ENCODE measurements around the gene MYCBP. TPM values are rescaled to one million over a fixed set of nuclear protein-coding genes. Genes with fewer than 3 reads are reported as not detected.
"Not testable (repeated sequence)": the region's sequence is repeated elsewhere in the genome, so short reads cannot be mapped to it uniquely, and the experiment has no call there.

MYCBP gene
- total RNA-seq, 3 donors from 2014 or later: 9.1 to 36.1 (median 15.1) TPM

GRCh38 chr1:38858833-38859560 lies 14.2 kb downstream of the MYCBP start:
- Histone ChIP-seq H3K9me3 (no peaks in the 10 kb centered on the region), H3K4me1 (peaks cover 0 to 6% of the 10 kb centered on the region in 2 donors), H3K27ac (peak overlapping the region; percentile 86 to 96), H3K27me3 (no peaks in the 10 kb centered on the region), H3K36me3 (no peaks in the 10 kb centered on the region), H3K4me3 (peak overlapping the region; percentile 80 to 93 (median 92))
- intact Hi-C loops (cut with DNase I; ENCODE audit: low total_unique reads): no loop called here
- TF ChIP-seq POLR2A (IDR thresholded peaks at IDR 0.05) (no peak), POLR2AphosphoS5 (IDR thresholded peaks at IDR 0.05) (no peak), CTCF (IDR thresholded peaks at IDR 0.05) (no peak)
- DNase-seq (ENCODE audit: low spot score in 2 of 2): peak; percentile 58 to 60

GRCh38 chr1:38852780-38853179 lies 20.4 kb downstream of the MYCBP start:
- no peaks in the 10 kb centered on the region for H3K9me3 ChIP-seq
- no peak for TF ChIP-seq POLR2AphosphoS5 (IDR thresholded peaks at IDR 0.05)
- intact Hi-C loops (cut with DNase I; ENCODE audit: low total_unique reads): no loop called here

GRCh38 chr1:38848071-38848470 lies 25.1 kb downstream of the MYCBP start:
- TF ChIP-seq CTCF (IDR thresholded peaks at IDR 0.05): no peak
- TF ChIP-seq POLR2A (IDR thresholded peaks at IDR 0.05): no peak
- TF ChIP-seq POLR2AphosphoS5 (IDR thresholded peaks at IDR 0.05): no peak
- Histone ChIP-seq H3K9me3 (no peaks in the 10 kb centered on the region), H3K4me1 (no peaks in the 10 kb centered on the region), H3K27me3 (no peaks in the 10 kb centered on the region), H3K27ac (no peak overlapping the region), H3K36me3 (no peaks in the 10 kb centered on the region), H3K4me3 (no peak overlapping the region)
- no peak for DNase-seq (ENCODE audit: low spot score in 2 of 2)
- intact Hi-C loops (cut with DNase I; ENCODE audit: low total_unique reads): loop anchor here (5.0 kb wide), 1 partner anchor 1041 kb away; the partner anchor contains the start of genes C1orf122 and YRDC

More at GRCh38 chr1:38852780-38853179, 20.4 kb downstream of the MYCBP start:
- Histone ChIP-seq H3K36me3 (no peaks in the 10 kb centered on the region), H3K4me3 (no peak overlapping the region), H3K4me1 (no peaks in the 10 kb centered on the region), H3K27ac (no peak overlapping the region), H3K27me3 (no peaks in the 10 kb centered on the region)
- no peak for DNase-seq (ENCODE audit: low spot score in 2 of 2)

GRCh38 chr1:38846210-38846609 lies 26.9 kb downstream of the MYCBP start:
- no peaks in the 10 kb centered on the region for H3K4me1 ChIP-seq
- TF ChIP-seq CTCF (IDR thresholded peaks at IDR 0.05): no peak
- no peaks in the 10 kb centered on the region for H3K36me3 ChIP-seq
- no peak for DNase-seq (ENCODE audit: low spot score in 2 of 2)
- H3K27ac ChIP-seq: no peak overlapping the region
- H3K9me3 ChIP-seq: no peaks in the 10 kb centered on the region
- H3K27me3 ChIP-seq: no peaks in the 10 kb centered on the region
- no peak overlapping the region for H3K4me3 ChIP-seq
- intact Hi-C loops (cut with DNase I; ENCODE audit: low total_unique reads): loop anchor here (5.0 kb wide), 1 partner anchor 1039 kb away; the partner anchor contains the start of genes C1orf122 and YRDC

- H3K9me3 ChIP-seq; H3K4me3 ChIP-seq; H3K4me1 ChIP-seq; DNase-seq (ENCODE audit: low spot score in 2 of 2); H3K27ac ChIP-seq; H3K27me3 ChIP-seq; H3K36me3 ChIP-seq: not testable (repeated sequence)
- intact Hi-C loops (cut with DNase I; ENCODE audit: low total_unique reads): loop anchor here (5.0 kb wide), 1 partner anchor 1038 kb away; the partner anchor contains the start of genes C1orf122 and YRDC
Measured at GRCh38 chr1:38845088-38845487, 28.1 kb downstream of the MYCBP start.

GRCh38 chr1:38840281-38840680 lies 32.9 kb downstream of the MYCBP start:
- no peaks in the 10 kb centered on the region for H3K9me3 ChIP-seq
- no peak overlapping the region for H3K4me3 ChIP-seq
- H3K36me3 ChIP-seq: peaks cover 4% of the 10 kb centered on the region
- H3K27ac ChIP-seq: no peak overlapping the region
- intact Hi-C loops (cut with DNase I; ENCODE audit: low total_unique reads): no loop called here
- no peak for TF ChIP-seq POLR2AphosphoS5 (IDR thresholded peaks at IDR 0.05)
- no peak for TF ChIP-seq CTCF (IDR thresholded peaks at IDR 0.05)
- TF ChIP-seq POLR2A (IDR thresholded peaks at IDR 0.05): no peak
- H3K27me3 ChIP-seq: no peaks in the 10 kb centered on the region
- no peak for DNase-seq (ENCODE audit: low spot score in 2 of 2)
- H3K4me1 ChIP-seq: no peaks in the 10 kb centered on the region
